Neutrophil (primary cell): ENCODE results near the gene UBE2L5.
"Not testable (repeated sequence)": the region's sequence is repeated elsewhere in the genome, so short reads cannot be mapped to it uniquely, and the experiment has no call there.

Experiments used
- H3K27ac ChIP-seq: fragments of 200-600 bp; sonication (generic); 2 replicates; pipeline ENCODE4 v1.5.1; 2016; ENCODE audit warnings: mild to moderate bottlenecking, moderate library complexity
- H3K27me3 ChIP-seq: fragments of 200-600 bp; sonication (generic); 2 replicates; pipeline ENCODE4 v1.6.0; 2016; ENCODE audit warnings: mild to moderate bottlenecking
- H3K36me3 ChIP-seq: fragments of 200-600 bp; sonication (generic); 2 replicates; pipeline ENCODE4 v1.5.1; 2017
- H3K4me1 ChIP-seq, 2 experiments: fragments of 200-600 bp in 1 of 2; sonication (generic) in 1 of 2; 1 replicate in 1 of 2; 2 replicates in 1 of 2; pipeline versions ENCODE4 v1.5.1 to v1.6.1; 2013 to 2016; ENCODE audit warnings: low read depth in 1 of 2, low read length in 1 of 2, mild to moderate bottlenecking in 1 of 2, moderate library complexity in 1 of 2; ENCODE audit not compliant: control insufficient read depth in 1 of 2, insufficient read depth in 1 of 2
- H3K4me3 ChIP-seq, 2 experiments: fragments of 200-600 bp in 1 of 2; sonication (generic) in 1 of 2; 1 replicate in 1 of 2; 2 replicates in 1 of 2; pipeline ENCODE4 v1.5.1; 2013 to 2016; ENCODE audit warnings: low read depth in 1 of 2, low read length in 1 of 2, mild to moderate bottlenecking in 1 of 2, moderate library complexity in 1 of 2
- H3K9me3 ChIP-seq: fragments of 200-600 bp; sonication (generic); 2 replicates; pipeline ENCODE4 v1.5.1; 2016
- TF ChIP-seq, protein P1 (sequence below): fragments of 200-600 bp; sonication (generic); IDR thresholded peaks from 2 replicates; pipeline ENCODE4 v1.5.1; 2016; ENCODE audit warnings: antibody characterized with exemption

The UBE2L5 gene

DNA sequence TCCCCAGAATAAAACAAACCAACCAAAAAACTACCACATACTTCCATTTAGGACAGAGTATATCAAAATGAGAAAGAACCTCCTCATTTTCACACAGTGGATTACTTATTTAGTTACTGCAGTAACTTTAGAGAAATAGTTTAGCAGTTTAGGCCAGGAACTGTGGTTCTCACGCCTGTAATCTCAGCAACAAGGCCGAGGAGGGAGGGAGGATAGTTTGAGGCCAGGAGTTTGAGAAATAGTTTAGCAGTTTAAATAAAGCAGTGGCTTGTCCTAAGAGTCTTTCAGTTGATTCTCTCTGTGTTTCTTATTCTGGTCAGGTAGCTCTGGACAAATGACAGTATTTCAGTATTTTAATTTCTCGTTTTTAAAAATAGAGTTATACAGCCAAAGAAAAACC lies 34.0 kb downstream of the UBE2L5 start:
- Histone ChIP-seq H3K4me1 (no peaks in the 10 kb centered on the region), H3K9me3 (no peaks in the 10 kb centered on the region), H3K4me3 (no peak overlapping the region), H3K27me3 (no peaks in the 10 kb centered on the region), H3K36me3 (peaks cover 4% of the 10 kb centered on the region), H3K27ac (no peak overlapping the region)
- TF ChIP-seq, protein P1, sequence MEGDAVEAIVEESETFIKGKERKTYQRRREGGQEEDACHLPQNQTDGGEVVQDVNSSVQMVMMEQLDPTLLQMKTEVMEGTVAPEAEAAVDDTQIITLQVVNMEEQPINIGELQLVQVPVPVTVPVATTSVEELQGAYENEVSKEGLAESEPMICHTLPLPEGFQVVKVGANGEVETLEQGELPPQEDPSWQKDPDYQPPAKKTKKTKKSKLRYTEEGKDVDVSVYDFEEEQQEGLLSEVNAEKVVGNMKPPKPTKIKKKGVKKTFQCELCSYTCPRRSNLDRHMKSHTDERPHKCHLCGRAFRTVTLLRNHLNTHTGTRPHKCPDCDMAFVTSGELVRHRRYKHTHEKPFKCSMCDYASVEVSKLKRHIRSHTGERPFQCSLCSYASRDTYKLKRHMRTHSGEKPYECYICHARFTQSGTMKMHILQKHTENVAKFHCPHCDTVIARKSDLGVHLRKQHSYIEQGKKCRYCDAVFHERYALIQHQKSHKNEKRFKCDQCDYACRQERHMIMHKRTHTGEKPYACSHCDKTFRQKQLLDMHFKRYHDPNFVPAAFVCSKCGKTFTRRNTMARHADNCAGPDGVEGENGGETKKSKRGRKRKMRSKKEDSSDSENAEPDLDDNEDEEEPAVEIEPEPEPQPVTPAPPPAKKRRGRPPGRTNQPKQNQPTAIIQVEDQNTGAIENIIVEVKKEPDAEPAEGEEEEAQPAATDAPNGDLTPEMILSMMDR = no peak

DNA sequence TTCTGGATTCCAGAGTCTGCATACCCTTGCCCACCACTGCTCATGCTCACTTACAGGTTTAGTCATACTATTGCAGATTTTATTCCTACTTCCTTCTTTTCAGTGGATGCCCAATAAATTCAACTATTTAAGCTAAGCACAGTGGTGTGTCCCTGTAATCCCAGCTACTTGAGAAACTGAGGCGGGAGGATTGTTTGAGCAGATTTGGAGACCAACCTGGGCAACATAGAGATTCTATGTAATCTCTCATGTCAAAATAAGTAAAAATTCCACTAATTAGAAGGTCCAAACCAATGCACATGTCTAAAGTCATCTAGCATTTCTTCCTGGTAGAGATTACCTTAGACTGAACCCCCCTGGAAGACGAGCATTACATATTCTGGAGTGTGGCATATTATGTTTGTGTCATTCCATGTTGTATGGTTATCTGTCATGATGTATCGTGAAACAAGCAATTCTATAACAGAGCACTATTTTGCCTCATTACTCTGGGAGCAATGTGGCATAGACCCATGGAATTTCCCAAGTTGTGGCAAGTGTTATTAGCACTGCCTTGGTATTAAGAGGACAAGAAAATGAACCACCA lies 35.1 kb downstream of the UBE2L5 start:
- Histone ChIP-seq H3K9me3 (no peaks in the 10 kb centered on the region), H3K27ac (no peak overlapping the region), H3K4me1 (no peaks in the 10 kb centered on the region), H3K4me3 (no peak overlapping the region), H3K36me3 (peaks cover 15% of the 10 kb centered on the region), H3K27me3 (no peaks in the 10 kb centered on the region)
- TF ChIP-seq, protein P1 = no peak

DNA sequence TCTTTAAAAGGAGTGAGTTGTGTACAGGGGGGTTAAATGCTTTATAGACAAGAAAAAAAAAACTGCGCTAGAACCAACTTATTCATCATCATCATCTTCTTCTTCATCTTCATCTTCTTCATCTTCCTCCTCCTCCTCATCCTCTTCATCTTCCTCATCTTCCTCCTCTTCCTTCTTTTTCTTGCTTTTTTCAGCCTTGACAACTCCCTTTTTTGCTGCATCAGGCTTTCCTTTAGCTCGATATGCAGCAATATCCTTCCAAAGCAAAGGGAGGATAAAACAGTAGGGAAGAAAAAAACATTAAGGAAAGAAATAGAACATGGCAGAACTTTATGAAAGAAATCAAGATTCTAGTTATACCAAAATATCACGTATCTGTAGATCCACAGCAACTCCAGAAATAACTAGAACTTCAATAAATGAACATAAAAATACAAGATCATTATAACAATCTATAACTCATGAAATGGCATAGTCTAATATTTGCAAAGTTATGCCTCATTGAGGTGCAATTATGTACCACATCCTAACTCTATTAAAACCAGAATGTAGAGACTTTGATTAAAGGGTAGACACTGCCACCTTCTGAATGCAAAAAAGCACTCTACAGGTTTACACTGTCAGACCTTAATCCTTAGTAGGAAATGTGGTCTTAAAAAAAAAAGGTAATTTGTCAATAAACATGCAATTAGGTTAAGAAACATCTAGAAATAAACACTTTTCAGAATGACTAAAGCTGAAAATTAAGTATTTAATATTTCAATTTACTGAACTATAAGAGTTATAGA lies 39.2 kb downstream of the UBE2L5 start:
- H3K4me1 ChIP-seq = peaks cover 22 to 24% of the 10 kb centered on the region in 2 experiments
- not testable (repeated sequence) for H3K9me3 ChIP-seq, H3K4me3 ChIP-seq, H3K27me3 ChIP-seq, H3K27ac ChIP-seq
- H3K36me3 ChIP-seq = peaks cover 22% of the 10 kb centered on the region

DNA sequence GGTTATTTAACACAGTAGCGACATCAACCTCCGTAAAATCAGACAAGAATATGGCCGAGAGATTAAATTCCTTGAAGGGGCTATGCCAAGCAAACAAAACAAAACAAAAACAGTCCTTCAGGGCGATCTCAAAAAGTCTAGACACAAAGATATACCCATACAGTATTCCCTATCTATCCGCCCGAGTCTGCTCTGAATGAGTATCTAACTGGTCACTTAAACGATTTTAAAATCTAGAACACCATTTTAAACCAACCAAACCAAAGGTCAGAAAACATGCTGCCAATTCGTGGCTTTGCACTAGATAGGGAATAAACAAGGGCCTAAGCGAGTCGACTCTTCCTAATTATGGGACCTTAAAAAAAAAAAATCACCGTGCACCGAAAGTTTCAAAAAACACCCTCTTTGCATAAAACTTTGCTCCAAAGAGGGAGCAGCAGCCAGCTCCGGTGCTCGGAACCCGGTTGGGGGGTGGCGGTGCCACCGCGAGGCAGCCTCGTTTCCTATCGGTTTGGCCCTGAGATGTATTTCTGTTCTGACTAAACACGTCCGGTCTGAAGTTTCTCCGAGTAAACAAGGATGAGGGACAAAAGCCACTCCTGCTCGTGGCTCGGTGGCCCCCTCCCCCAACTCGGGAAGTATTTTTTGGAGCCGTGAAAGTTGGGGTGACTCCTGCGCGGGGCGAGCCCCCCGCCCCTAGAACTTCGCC lies 41.6 kb downstream of the UBE2L5 start:
- H3K27ac ChIP-seq = peak overlapping the region; percentile 92

DNA sequence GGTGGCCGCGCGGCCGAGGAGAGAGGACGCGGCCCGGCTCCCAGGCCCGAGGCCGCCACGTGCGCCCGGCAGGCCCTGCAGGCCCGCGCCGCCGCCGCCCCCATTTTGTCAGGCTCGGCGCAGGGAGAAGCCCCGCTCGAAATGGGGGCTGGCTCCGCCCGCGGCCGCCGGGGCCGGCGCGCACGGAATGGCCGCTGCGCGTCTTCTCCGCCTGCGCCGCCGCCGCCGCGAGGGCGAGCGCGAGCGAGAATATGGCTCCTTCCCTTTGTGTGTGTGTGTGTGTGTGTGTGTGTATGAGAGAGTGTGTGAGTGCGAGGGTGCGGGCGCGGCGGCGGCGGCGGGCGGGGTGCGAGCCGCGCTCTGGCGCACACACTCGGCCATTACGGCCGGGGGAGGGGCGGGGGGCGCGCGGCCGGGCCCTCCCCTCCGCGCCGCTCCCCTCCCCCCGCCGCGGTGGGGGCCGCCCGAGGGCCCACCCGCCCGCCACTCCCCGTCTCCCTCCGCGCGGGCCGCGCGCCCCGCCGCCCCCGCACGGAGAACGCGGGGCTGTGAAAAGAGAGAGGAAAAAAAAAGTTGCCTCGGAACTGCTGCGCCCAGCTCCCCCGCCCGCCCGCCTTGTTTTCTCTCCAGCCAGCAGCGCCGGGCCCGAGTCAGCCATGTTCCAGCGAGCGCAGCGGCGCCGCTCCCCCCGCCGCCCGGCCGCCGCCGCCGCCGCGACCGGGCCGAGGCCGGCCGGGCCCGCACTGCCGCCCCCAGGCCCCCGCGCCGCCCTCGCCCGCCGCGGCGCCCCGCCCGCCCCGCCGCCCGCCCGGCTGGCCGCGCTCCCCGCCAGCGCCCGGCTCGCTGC lies 42.4 kb downstream of the UBE2L5 start:
- peaks cover 18% of the 10 kb centered on the region for H3K36me3 ChIP-seq
- no peaks in the 10 kb centered on the region for H3K9me3 ChIP-seq
- H3K27ac ChIP-seq = peak overlapping the region; percentile 92
- TF ChIP-seq, protein P1 = no peak
- peak overlapping the region; percentile 76 to 95 for H3K4me3 ChIP-seq
- peaks cover 31% of the 10 kb centered on the region in 2 experiments for H3K4me1 ChIP-seq
- H3K27me3 ChIP-seq = no peaks in the 10 kb centered on the region

More for the DNA sequence above, 41.6 kb downstream of the UBE2L5 start:
- TF ChIP-seq, protein P1 = no peak
- Histone ChIP-seq H3K36me3 (peaks cover 22% of the 10 kb centered on the region), H3K27me3 (no peaks in the 10 kb centered on the region), H3K4me3 (peak overlapping the region; percentile 76 to 95), H3K4me1 (peaks cover 31% of the 10 kb centered on the region in 2 experiments), H3K9me3 (no peaks in the 10 kb centered on the region)
